GM21737 (cell line): ENCODE results near the gene EXOC8.
"Not testable (repeated sequence)": the region's sequence is repeated elsewhere in the genome, so short reads cannot be mapped to it uniquely, and the experiment has no call there.

ENCODE experiments used
- ATAC-seq: cut with Tn5 transposase; IDR thresholded peaks from one replicate; pipeline ENCODE4 v1.9.1; 2021; ENCODE audit warnings: mild to moderate bottlenecking, moderate library complexity; ENCODE audit not compliant: unreplicated experiment

Gene EXOC8

GRCh38 chr1:231354330-231355020 is 16.8 kb upstream of the EXOC8 start:
- ATAC-seq, result no peak

- no peak for ATAC-seq
Measured at GRCh38 chr1:231353086-231353485, 15.4 kb upstream of the EXOC8 start.

GRCh38 chr1:231351816-231352215 is 14.2 kb upstream of the EXOC8 start:
- ATAC-seq, result no peak

GRCh38 chr1:231348856-231349255 is 11.2 kb upstream of the EXOC8 start:
- ATAC-seq, result not testable (repeated sequence)

GRCh38 chr1:231348442-231348841 is 10.8 kb upstream of the EXOC8 start:
- no peak for ATAC-seq

GRCh38 chr1:231347961-231348360 is 10.3 kb upstream of the EXOC8 start:
- no peak for ATAC-seq

GRCh38 chr1:231340328-231341013 is 2.8 kb upstream of the EXOC8 start:
- no peak for ATAC-seq

GRCh38 chr1:231338270-231339128 is 847 bp upstream of the EXOC8 start, which contains the start of gene SPRTN:
Gene SPRTN (plus strand): TSS chr1:231338293. CDS start chr1:231338384, 91 bp downstream.
- ATAC-seq, result peak; percentile 5

- peak; percentile 14 for ATAC-seq
Measured at GRCh38 chr1:231337043-231337471, 595 bp downstream of the EXOC8 start.

- no peak for ATAC-seq
Measured at GRCh38 chr1:231335663-231336602, 1.7 kb downstream of the EXOC8 start.

GRCh38 chr1:231334952-231335351 is 2.7 kb downstream of the EXOC8 start:
- ATAC-seq, result no peak

GRCh38 chr1:231334079-231334666 is 3.5 kb downstream of the EXOC8 start:
- no peak for ATAC-seq

GRCh38 chr1:231332761-231333160 is 4.9 kb downstream of the EXOC8 start:
- ATAC-seq, result no peak

GRCh38 chr1:231329483-231329882 is 8.2 kb downstream of the EXOC8 start:
- no peak for ATAC-seq

- no peak for ATAC-seq
Measured at GRCh38 chr1:231327617-231328016, 10.0 kb downstream of the EXOC8 start.

- no peak for ATAC-seq
Measured at GRCh38 chr1:231326248-231326647, 11.4 kb downstream of the EXOC8 start.

GRCh38 chr1:231324660-231325059 is 13.0 kb downstream of the EXOC8 start:
- no peak for ATAC-seq

GRCh38 chr1:231322880-231323530 is 14.6 kb downstream of the EXOC8 start:
- no peak for ATAC-seq

GRCh38 chr1:231319080-231319479 is 18.6 kb downstream of the EXOC8 start:
- no peak for ATAC-seq
